Duodenal mucosa (tissue), 2 donors: ENCODE results near the gene SOWAHA.

Experiments used
- H3K27ac ChIP-seq: one replicate; pipeline ENCODE4 v1.7.0; 2013; ENCODE audit warnings: low read depth, low read length
- H3K27me3 ChIP-seq, 2 donors: one replicate each; pipeline ENCODE4 v1.7.0; 2013; ENCODE audit warnings: low read length in 2 of 2, control low read depth in 1 of 2; ENCODE audit not compliant: insufficient read depth in 2 of 2, control insufficient read depth in 1 of 2
- H3K36me3 ChIP-seq, 2 donors: one replicate each; pipeline ENCODE4 v1.7.0; 2013; ENCODE audit warnings: low read length in 2 of 2, control low read depth in 1 of 2; ENCODE audit not compliant: insufficient read depth in 2 of 2, control insufficient read depth in 1 of 2
- H3K4me1 ChIP-seq, 2 donors: one replicate each; pipeline ENCODE4 v1.7.0; 2013; ENCODE audit warnings: low read length in 2 of 2, control low read depth in 1 of 2; ENCODE audit not compliant: insufficient read depth in 2 of 2, control insufficient read depth in 1 of 2
- H3K4me3 ChIP-seq, 2 donors: one replicate each; pipeline ENCODE4 v1.7.0; 2013; ENCODE audit warnings: low read length in 2 of 2, low read depth in 1 of 2
- H3K9ac ChIP-seq, 2 donors: one replicate each; pipeline ENCODE4 v1.7.0; 2013; ENCODE audit warnings: low read length in 2 of 2, low read depth in 1 of 2
- H3K9me3 ChIP-seq, 2 donors: one replicate each; pipeline ENCODE4 v1.7.0; 2013; ENCODE audit warnings: low read length in 2 of 2, control low read depth in 1 of 2; ENCODE audit not compliant: control insufficient read depth in 1 of 2

The SOWAHA gene

DNA sequence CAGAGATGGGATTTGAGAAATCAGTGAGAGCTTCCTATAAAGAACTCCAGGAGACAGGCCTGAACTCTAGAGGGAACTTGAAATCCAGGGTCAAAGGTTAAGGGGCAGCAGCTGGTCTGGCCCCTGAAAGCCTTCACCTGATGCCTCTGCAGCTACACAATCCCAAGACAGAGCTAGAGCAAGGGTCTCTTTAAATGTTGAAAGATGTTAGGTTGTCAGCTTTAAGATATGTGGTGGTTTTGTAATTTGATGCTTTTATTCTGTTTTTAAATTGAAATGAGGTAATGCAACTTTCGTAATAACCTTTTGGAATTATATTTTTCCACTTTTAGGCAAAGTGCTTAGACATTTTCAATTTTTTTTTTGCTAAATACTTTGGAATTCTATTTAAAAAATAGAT, 2.4 kb downstream of the SOWAHA start:
- peaks cover 5 to 8% of the 10 kb centered on the region in 2 donors for H3K27me3 ChIP-seq
- H3K27ac ChIP-seq, result no peak overlapping the region

GRCh38 chr5:132816083-132816482, 3.0 kb downstream of the SOWAHA start:
- no peaks in the 10 kb centered on the region for H3K9me3 ChIP-seq
- peaks cover 12 to 49% of the 10 kb centered on the region in 2 donors for H3K4me1 ChIP-seq
- no peak overlapping the region for H3K9ac ChIP-seq
- H3K36me3 ChIP-seq, result no peaks in the 10 kb centered on the region
- H3K27me3 ChIP-seq, result peaks cover 5 to 8% of the 10 kb centered on the region in 2 donors
- no peak overlapping the region for H3K27ac ChIP-seq
- H3K4me3 ChIP-seq, result no peak overlapping the region

More for the DNA sequence above, 2.4 kb downstream of the SOWAHA start:
- H3K9me3 ChIP-seq, result no peaks in the 10 kb centered on the region
- H3K9ac ChIP-seq, result peak overlapping the region in 1 of 2 donors; percentile 37
- H3K4me1 ChIP-seq, result peaks cover 12 to 49% of the 10 kb centered on the region in 2 donors
- peak overlapping the region; percentile 65 to 76 for H3K4me3 ChIP-seq
- H3K36me3 ChIP-seq, result no peaks in the 10 kb centered on the region

GRCh38 chr5:132816554-132816953, 3.5 kb downstream of the SOWAHA start:
- no peak overlapping the region for H3K4me3 ChIP-seq
- H3K27ac ChIP-seq, result no peak overlapping the region
- H3K36me3 ChIP-seq, result no peaks in the 10 kb centered on the region
- peaks cover 3 to 5% of the 10 kb centered on the region in 2 donors for H3K27me3 ChIP-seq
- H3K9ac ChIP-seq, result no peak overlapping the region
- H3K4me1 ChIP-seq, result peaks cover 12 to 49% of the 10 kb centered on the region in 2 donors
- no peaks in the 10 kb centered on the region for H3K9me3 ChIP-seq

DNA sequence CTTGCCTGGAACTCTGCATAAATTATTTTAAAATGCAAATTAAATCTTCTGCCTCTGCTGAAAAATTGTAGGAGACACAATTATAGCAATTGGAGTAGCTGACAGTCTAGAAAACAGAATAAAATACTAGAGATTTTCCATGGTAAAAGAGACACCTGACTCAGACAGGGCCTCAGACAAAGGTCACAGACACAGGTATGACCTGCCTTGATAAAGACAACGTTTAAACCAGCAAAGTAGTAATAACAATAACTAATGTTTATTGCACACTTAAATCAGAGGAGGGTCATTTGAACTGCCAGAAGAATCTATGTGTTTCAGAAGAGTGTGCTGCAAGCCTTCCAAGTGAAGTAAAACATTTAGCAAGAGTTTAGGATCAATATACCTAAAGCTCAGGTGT, 3.9 kb downstream of the SOWAHA start:
- no peaks in the 10 kb centered on the region for H3K9me3 ChIP-seq
- no peaks in the 10 kb centered on the region for H3K36me3 ChIP-seq
- H3K27ac ChIP-seq, result no peak overlapping the region
- H3K9ac ChIP-seq, result no peak overlapping the region
- peaks cover 0 to 5% of the 10 kb centered on the region in 2 donors for H3K27me3 ChIP-seq
- H3K4me3 ChIP-seq, result no peak overlapping the region
- peaks cover 12 to 49% of the 10 kb centered on the region in 2 donors for H3K4me1 ChIP-seq

DNA sequence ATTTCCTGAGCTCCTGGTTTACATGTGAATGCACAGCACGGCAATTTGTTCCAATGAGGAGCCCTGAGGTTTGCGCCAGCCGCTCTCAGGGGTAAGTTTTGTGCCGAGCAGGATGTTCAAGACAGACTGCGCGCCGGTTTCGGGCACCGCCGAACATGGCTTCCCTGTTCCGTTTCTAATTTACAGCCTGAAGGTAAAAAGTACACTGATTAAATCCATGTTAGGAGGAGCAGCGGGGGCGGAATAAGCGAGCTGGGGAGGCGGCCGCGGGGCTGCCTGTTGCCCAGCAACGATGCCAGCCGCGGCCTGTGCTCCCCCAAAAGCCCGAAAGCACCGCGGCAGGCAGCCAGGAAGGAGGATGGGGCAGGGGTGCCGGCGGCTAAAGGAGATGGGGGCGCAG, 6.4 kb downstream of the SOWAHA start:
- Histone ChIP-seq H3K4me3 (peak overlapping the region; percentile 34 to 58), H3K27me3 (no peaks in the 10 kb centered on the region), H3K36me3 (peaks cover 0 to 8% of the 10 kb centered on the region in 2 donors), H3K9ac (peak overlapping the region; percentile 43 to 67), H3K27ac (peak overlapping the region; percentile 76), H3K4me1 (peaks cover 12 to 41% of the 10 kb centered on the region in 2 donors), H3K9me3 (no peaks in the 10 kb centered on the region)

- no peaks in the 10 kb centered on the region for H3K9me3 ChIP-seq
- no peaks in the 10 kb centered on the region for H3K27me3 ChIP-seq
- peaks cover 12 to 35% of the 10 kb centered on the region in 2 donors for H3K4me1 ChIP-seq
- H3K27ac ChIP-seq, result no peak overlapping the region
- H3K9ac ChIP-seq, result peak overlapping the region in 1 of 2 donors; percentile 67
- H3K4me3 ChIP-seq, result peak overlapping the region; percentile 34 to 58
- peaks cover 4 to 8% of the 10 kb centered on the region in 2 donors for H3K36me3 ChIP-seq
These were observed 7.2 kb downstream of the SOWAHA start for GRCh38 chr5:132820162-132820754.

GRCh38 chr5:132821350-132821749, 8.2 kb downstream of the SOWAHA start:
- H3K9me3 ChIP-seq, result no peaks in the 10 kb centered on the region
- H3K4me1 ChIP-seq, result peaks cover 12 to 32% of the 10 kb centered on the region in 2 donors
- H3K9ac ChIP-seq, result no peak overlapping the region
- peaks cover 4 to 8% of the 10 kb centered on the region in 2 donors for H3K36me3 ChIP-seq
- H3K27me3 ChIP-seq, result no peaks in the 10 kb centered on the region
- H3K27ac ChIP-seq, result no peak overlapping the region
- H3K4me3 ChIP-seq, result no peak overlapping the region

DNA sequence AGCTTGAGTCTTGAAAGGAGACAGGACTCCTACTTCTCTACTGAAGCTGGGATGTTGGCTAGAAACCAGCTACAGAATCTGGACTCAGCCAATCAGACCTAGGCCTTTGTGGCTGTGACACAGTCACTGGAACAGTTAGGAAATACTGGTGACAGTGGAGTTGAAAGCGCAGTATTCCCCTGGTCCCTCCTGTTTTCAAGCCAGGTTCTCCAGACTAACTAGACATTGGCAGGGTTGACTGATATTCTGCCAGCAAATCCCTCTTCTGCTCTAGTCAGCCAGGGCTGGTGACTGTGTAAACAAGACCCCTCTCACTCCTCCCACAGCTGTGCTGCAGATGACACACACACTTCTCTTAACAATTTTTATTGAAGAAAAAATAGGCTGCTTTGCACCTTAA, 8.7 kb downstream of the SOWAHA start:
- Histone ChIP-seq H3K4me1 (peaks cover 12 to 28% of the 10 kb centered on the region in 2 donors), H3K9ac (no peak overlapping the region), H3K27me3 (peaks cover 0 to under 1% of the 10 kb centered on the region in 2 donors), H3K36me3 (peaks cover 4 to 8% of the 10 kb centered on the region in 2 donors), H3K27ac (no peak overlapping the region), H3K9me3 (no peaks in the 10 kb centered on the region), H3K4me3 (no peak overlapping the region)

- peaks cover 7 to 17% of the 10 kb centered on the region in 2 donors for H3K4me1 ChIP-seq
- H3K4me3 ChIP-seq, result no peak overlapping the region
- H3K27ac ChIP-seq, result no peak overlapping the region
- peaks cover 0 to 3% of the 10 kb centered on the region in 2 donors for H3K27me3 ChIP-seq
- peaks cover 4 to 8% of the 10 kb centered on the region in 2 donors for H3K36me3 ChIP-seq
- H3K9me3 ChIP-seq, result no peaks in the 10 kb centered on the region
- peak overlapping the region in 1 of 2 donors; percentile 32 for H3K9ac ChIP-seq
These were observed 9.8 kb downstream of the SOWAHA start for GRCh38 chr5:132822650-132823480.

DNA sequence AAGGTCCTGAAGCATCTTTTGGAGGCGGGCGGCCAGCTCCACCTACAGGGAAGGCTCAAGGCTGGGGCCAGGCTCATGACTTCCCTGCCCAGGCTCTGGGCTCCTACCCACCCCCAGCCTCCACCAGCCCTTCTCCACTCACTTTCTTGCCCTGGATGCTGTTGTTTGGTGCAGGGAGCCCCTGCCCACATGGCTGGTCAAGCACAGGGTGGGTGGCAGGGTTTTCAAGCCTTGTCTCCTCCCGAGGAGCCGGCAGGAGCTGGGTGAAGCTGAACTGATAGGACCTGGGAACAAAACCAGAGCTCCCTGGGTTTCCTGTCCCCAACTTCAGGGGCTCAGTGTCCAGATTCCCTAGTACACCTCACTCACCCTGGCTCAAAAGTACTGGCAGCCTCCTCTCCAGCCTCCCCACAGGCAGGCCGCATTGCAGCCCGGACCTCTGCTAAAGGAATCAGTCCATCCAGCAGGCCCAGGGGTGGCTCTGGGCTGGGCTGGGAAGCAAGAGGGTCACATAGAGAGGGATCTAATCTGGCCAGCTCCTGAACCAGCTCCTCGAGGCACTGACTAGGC, 10.5 kb downstream of the SOWAHA start:
- H3K36me3 ChIP-seq, result peaks cover 4 to 8% of the 10 kb centered on the region in 2 donors
- peaks cover 0 to 3% of the 10 kb centered on the region in 2 donors for H3K27me3 ChIP-seq
- no peak overlapping the region for H3K4me3 ChIP-seq
- H3K9ac ChIP-seq, result no peak overlapping the region
- H3K9me3 ChIP-seq, result no peaks in the 10 kb centered on the region
- H3K4me1 ChIP-seq, result peaks cover 6 to 16% of the 10 kb centered on the region in 2 donors
- H3K27ac ChIP-seq, result no peak overlapping the region
